UCSD-AML1 (cell line): ENCODE data around the gene HIP1.
"Not testable (repeated sequence)": the region's sequence is repeated elsewhere in the genome, so short reads cannot be mapped to it uniquely, and the experiment has no call there.

Experiments used
- DNase-seq: peaks from one replicate; lab custom pipeline; 2025; ENCODE audit not compliant: unreplicated experiment; lab: John Stamatoyannopoulos, UW

The HIP1 gene

DNA sequence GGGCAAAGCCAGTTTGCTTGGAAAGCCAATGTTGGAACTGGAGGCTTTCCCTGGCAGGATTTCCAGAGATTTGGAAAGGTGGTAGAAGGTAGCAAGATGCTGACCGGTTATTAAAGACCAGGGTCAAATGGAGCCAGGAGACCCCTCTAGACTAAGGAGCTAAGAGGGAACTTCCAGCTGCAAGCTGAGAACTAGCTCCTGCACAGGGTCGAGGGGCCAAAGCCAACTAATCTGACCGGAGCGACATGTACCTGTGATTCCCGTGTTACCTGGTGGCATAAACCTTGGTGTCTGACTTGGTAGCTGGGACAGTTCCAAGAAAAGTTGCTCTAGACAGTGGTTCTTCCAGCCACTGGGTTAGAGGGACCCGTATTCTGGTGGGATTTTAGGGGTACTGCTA lies 204.8 kb downstream of the HIP1 start:
- DNase-seq: no peak

DNA sequence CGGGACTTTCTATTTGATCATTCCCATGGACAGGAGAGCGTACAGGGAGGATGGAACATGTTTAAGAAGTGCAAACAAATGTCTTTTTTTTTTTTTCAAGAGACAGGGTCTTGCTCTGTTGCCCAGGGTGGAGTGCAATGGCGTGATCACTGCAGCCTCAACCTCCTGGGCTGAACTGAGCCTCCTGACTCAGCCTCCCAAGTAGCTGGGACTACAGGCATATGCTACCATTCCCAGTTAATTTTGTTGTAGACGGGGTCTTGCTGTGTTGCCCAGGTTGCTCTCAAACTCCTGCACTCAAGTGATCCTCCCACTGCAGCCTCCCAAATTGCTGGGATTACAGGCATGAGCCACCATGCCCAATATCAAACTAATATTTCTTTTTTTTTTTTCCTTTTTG lies 206.1 kb downstream of the HIP1 start:
- DNase-seq: no peak

GRCh38 chr7:75531359-75531821 lies 207.4 kb downstream of the HIP1 start:
- DNase-seq: no peak

DNA sequence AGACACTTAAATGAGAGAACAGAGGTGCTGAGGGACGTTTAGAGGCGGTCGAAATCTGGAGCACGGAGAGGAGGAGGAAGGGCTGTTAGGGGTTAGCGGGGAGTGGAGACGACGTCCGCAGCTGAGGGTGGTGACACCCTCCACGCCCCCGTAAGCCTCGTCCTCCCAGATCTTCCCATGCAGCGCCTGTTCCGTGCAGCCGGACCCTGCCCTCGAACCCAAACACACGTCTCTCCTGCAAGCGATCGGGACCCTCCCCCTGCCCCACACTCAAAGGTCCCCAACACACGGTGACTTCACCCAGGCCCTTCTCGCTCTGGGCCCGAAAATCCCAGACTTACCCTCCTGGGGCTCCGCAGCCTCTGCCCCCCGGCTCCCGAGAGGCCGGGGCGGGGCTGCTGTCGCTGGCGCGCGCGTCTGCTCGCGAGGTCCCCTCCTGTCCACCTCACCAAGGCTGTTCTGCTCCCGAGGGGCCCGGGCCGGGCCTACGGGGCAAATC lies 211.5 kb downstream of the HIP1 start:
- peak; percentile 9 for DNase-seq

- not testable (repeated sequence) for DNase-seq
Measured at GRCh38 chr7:75521727-75522126, 217.0 kb downstream of the HIP1 start.

DNA sequence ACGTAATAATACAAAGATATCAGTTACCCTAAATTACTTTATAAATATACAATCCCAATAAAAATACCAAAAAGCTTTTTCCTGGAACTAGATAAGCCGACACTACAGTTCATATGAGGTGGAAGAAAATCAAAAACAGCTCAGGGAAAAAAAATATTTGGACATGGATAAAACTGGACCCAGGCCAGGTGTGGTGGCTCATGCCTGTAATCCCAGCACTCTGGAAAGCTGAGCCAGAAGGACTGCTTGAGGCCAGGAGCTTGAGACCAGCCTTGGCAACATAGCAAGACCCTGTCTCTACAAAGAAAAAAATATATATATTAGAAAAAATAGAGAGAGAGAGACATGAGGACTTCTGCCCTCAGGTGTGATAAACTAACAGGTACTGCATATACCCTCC lies 219.9 kb downstream of the HIP1 start:
- DNase-seq: not testable (repeated sequence)

DNA sequence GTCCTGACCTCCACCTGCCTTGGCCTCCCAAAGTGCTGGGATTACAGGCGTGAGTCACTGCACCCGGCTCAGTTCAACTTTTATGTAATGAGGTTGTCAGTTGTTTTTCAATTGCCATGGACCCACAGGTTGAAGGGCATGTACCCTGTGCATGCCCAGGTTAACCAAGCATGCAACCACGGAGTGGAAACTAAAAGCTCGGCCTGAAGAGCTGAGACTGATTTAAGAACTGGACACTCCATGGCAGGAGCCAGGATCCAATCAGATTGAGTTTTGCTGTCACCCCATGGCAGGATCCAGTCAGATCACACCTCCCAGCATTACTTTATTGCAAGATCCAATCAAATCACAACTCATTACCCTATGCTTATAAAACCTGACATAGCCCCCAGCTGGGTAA lies 229.7 kb downstream of the HIP1 start:
- not testable (repeated sequence) for DNase-seq

GRCh38 chr7:75492020-75492419 lies 246.7 kb downstream of the HIP1 start, which contains the start of gene SPDYE5:
SPDYE5 (plus strand) TSS chr7:75492320; CDS start chr7:75494048, 1,728 bp downstream.
- DNase-seq: not testable (repeated sequence)

DNA sequence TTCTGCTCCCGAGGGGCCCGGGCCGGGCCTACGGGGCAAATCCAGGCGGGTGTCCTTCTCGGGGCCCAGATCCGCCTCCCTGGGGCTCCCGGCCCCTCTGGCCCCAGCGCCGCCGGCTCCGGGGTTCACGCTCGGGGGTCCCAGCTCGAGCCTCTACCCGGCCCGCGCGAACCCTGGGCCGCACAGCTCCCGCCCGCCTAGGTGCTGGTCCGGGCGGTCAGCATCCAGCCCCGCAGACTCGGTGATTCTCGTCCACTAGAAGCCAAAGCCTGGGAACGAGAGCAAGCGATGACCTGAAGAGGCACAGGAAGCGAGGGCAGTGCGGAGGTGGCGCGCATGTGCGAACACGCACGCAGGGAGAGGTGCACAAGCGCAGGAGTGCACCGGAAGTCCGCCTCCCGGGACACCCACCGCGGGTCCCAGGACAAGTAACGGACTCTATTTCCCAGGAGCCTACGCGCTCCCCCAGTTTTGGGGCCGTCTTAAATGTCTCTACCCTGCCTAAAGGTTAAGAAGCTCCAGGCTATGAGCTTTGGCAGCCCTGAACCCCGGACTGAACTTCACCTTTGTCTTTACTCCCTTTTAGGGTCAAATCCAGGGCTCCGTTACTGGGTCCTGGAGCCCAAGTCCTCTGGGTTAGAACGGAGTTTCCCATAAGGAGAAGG lies 252.6 kb downstream of the HIP1 start, which contains the start of gene POM121C:
Gene POM121C (minus strand): TSS at position 321 of the 665 bp plus-strand sequence. CDS start 44,803 bp downstream, outside the sequence.
- peak; percentile 81 for DNase-seq

- not testable (repeated sequence) for DNase-seq
Measured at GRCh38 chr7:75485355-75485978, 253.3 kb downstream of the HIP1 start.
